NCI-H2171 treated with DMSO at 0.1 percent for 48 hours (cell line): Measurements from ENCODE around the gene ARIH2.

ENCODE experiments used
- DNase-seq: peaks from one replicate; lab custom pipeline; 2025; lab: John Stamatoyannopoulos, UW

Gene ARIH2

GRCh38 chr3:48929358-48930035, 10.9 kb downstream of the ARIH2 start:
- no peak for DNase-seq

- no peak for DNase-seq
Measured at GRCh38 chr3:48930590-48930989, 11.9 kb downstream of the ARIH2 start.

GRCh38 chr3:48931944-48932580, 13.4 kb downstream of the ARIH2 start:
- DNase-seq, result no peak

GRCh38 chr3:48934333-48934991, 15.8 kb downstream of the ARIH2 start:
- no peak for DNase-seq

- DNase-seq, result no peak
Measured at GRCh38 chr3:48935530-48935929, 16.9 kb downstream of the ARIH2 start.

DNA sequence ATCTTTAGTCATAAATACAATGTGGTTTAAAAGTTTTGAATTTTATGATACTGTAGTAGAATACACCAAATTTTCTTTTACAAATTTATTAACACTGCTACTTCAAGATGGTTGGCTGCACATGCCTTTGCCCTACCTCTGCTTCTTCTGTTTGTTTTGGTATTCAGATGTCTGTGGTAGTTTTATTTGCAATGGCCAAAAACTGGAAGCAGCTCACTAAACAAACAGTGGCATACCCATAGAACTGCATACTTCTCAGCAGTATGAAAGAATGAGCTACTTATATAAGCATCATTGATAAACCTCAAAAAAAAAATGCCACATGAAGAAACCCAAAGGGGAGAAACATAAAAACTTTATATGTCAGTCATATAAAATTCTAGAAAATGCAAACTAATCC, 19.5 kb downstream of the ARIH2 start:
- DNase-seq, result no peak

GRCh38 chr3:48938689-48939088, 20.0 kb downstream of the ARIH2 start:
- no peak for DNase-seq

DNA sequence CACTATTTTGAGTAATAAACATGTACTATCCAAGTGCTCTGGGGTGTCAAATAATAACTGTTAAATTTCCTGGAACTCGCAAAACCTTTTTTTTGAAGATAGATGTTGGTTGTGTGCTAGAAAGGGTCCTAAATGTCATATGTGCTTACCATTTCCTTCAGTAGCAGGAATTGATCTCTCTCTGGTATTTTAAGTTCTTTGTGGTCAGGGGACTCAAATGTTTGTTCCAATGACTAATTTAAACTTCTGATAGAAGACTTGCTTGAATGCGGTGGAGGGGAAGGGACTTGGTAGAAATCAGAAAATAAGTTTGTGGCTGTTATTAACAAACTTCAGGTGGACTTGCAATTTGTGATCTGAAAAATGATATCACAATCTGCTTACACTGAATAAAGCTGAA, 26.8 kb downstream of the ARIH2 start:
- DNase-seq, result no peak

GRCh38 chr3:48945891-48946549, 27.4 kb downstream of the ARIH2 start:
- DNase-seq, result no peak

DNA sequence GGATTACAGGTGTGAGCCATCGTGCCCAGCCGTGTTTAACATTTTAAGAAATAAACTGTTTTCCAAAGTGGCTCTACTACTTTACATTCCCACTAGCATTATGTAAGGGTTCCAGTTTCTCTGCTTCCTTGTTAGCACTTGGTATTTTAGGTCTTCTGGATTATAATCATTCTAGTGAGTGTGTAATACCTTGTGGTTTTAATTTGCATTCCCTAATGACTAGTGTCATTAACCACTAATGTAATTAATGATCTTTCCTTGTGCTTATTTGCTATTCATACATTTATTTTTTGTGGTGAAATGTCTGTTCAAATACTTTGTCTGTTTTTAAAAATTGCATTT, 30.7 kb downstream of the ARIH2 start:
- DNase-seq, result no peak

GRCh38 chr3:48950051-48950450, 31.4 kb downstream of the ARIH2 start:
- no peak for DNase-seq

GRCh38 chr3:48951764-48952163, 33.1 kb downstream of the ARIH2 start:
- DNase-seq, result no peak

GRCh38 chr3:48952510-48953118, 34.0 kb downstream of the ARIH2 start:
- DNase-seq, result peak; percentile 1

- no peak for DNase-seq
Measured at GRCh38 chr3:48957006-48957705, 38.5 kb downstream of the ARIH2 start.

DNA sequence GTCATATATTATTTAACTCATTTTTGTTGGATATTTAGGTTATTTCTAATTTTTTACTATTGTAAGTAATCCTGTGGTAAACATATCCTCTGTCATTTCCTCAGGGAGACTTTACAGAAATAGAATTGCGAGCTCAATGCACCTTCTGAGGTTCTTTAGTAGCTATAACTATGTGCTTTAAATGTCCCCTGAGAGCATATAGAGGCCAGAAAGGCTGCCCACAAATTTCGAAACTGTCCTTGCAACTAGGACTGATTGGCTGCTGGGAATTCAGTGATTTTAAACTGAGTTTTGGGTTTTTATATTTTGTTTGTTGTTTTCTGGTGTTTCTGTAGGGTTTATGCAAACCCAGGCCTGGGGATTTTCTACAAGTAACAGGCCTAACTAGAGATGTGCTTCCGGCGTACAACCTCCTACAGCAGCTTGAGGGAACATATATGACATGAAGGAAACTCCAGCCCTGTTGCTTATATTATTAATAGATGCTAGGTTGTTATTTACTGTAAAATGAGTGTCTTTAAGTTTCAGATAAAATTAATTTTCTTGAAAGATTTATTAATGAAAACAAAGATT, 42.3 kb downstream of the ARIH2 start:
- DNase-seq, result no peak

DNA sequence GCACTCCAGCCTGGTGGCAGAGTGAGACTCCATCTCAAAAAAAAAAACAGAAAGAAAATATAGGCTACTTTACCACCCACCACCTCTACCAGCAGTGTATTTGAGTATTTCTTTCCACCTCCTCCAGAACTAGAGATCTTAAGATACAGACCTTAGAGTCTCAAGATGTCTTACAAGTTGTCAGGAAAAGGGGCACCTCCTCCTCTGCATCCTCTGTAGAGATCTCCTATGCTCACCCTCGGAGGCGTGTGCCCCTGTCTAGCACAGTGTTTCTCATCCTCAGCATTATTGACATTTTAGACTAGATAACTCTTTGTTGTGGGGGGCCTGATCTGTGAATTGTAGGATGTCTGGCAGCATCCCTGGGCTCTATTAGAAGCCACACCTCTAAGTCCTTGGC, 43.7 kb downstream of the ARIH2 start:
- DNase-seq, result no peak

- DNase-seq, result no peak
Measured at GRCh38 chr3:48962939-48963338, 44.3 kb downstream of the ARIH2 start.

- DNase-seq, result no peak
Measured at GRCh38 chr3:48963591-48963990, 44.9 kb downstream of the ARIH2 start.

DNA sequence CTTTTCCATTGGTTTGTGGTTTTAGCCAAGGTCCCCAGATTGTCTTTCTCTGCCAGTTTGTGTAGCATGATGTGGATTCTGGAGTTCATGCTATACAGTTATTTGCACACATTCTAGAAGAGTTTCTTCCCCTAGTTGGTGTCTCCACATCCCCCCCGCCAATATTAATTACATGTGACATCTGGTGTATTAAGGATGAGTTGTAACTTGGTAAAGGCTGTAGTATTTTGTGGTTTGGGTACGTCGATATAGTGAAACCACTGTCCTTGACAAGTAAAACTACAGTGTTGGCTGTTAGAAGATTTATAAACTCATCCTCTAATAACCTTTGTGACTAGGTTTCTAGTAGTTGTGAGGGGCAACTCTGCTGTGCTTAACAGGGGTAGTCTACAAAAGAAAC, 47.7 kb downstream of the ARIH2 start:
- no peak for DNase-seq

- DNase-seq, result no peak
Measured at GRCh38 chr3:48966876-48967361, 48.3 kb downstream of the ARIH2 start.

DNA sequence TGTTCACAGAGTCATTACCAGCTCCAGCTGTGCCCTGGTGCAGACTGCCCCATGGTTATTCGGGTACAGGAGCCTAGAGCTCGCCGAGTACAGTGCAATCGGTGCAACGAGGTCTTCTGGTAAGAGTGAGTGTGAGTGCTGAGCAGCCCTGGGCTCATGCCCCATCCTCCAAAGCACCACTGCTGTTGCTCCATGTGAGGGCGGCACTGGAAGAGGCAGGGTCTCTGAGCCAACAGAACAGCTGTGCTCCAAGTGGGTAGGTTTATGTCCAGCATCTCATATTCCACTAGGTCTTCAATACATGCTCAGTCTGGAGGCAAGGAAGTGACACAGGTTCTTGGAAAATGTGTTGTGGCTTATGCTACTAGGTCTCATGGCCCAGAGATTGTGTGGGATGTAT, 51.9 kb downstream of the ARIH2 start:
- no peak for DNase-seq
